Measurements from ENCODE around the gene NEK6. TPM values are rescaled to one million over a fixed set of nuclear protein-coding genes. Genes with fewer than 3 reads are reported as not detected.

NEK6 gene
- total RNA-seq, 1 donor from 2014 or later = 115 TPM

GRCh38 chr9:124331580-124331979 is 73.8 kb downstream of the NEK6 start:
- TF ChIP-seq CTCF (IDR thresholded peaks at IDR 0.05) = no peak
- H3K27ac Mint-ChIP-seq (ENCODE audit: unreplicated experiment) = no peak overlapping the region
- H3K9me3 Mint-ChIP-seq (ENCODE audit: unreplicated experiment) = no peaks in the 10 kb centered on the region
- DNase-seq (ENCODE audit: extremely low spot score, unreplicated experiment) = no peak
- H3K4me3 Mint-ChIP-seq (ENCODE audit: unreplicated experiment) = no peak overlapping the region
- H3K4me1 Mint-ChIP-seq (ENCODE audit: unreplicated experiment) = no peaks in the 10 kb centered on the region
- no peaks in the 10 kb centered on the region for H3K27me3 Mint-ChIP-seq (ENCODE audit: unreplicated experiment)
- peaks cover 46% of the 10 kb centered on the region for H3K36me3 Mint-ChIP-seq (ENCODE audit: unreplicated experiment)

DNA sequence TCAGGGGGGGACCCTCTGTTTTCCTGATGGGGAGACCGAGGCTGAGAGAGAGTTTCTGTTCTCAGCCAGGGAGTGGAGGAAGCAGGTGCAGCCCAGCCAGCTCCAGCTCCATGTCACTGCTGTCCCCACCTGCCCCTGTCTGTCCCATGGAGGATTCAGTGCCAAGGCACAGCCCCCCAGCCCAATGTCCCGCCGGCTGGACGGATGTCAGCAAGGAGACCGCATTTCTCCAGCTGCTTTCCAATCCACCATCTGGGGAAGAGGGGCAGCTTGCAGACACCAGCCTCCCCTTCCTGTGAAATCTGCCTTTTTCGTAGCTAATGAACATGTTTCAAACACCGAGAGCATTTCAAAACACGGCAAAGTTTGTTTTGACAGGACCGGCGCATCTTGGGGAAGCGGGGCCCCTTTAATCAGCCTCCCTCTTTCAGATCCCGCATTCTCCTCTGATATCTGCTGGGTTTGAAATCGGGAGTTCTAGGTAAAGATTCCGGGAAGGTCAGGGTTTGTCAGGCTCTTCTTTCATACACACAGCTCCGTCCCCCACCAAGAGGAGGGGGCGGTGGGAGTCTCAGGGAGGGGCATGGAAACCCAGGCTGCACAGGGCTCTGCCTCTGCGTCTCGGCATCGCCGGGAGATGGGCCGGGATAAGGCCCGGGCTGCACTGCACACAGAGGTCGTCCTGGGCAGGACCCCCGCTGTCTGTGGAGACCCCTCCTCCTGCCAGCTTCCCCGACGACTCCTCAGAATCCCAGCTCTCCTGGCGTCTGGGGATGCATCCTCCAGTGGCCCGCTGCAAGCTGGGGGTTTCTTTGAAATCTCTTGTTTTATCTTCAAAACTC is 74.8 kb downstream of the NEK6 start:
- Mint-ChIP-seq H3K36me3 (ENCODE audit: unreplicated experiment) (peaks cover 52% of the 10 kb centered on the region), H3K4me3 (ENCODE audit: unreplicated experiment) (no peak overlapping the region), H3K9me3 (ENCODE audit: unreplicated experiment) (no peaks in the 10 kb centered on the region), H3K27ac (ENCODE audit: unreplicated experiment) (no peak overlapping the region), H3K4me1 (ENCODE audit: unreplicated experiment) (no peaks in the 10 kb centered on the region), H3K27me3 (ENCODE audit: unreplicated experiment) (no peaks in the 10 kb centered on the region)
- no peak for TF ChIP-seq CTCF (IDR thresholded peaks at IDR 0.05)
- DNase-seq (ENCODE audit: extremely low spot score, unreplicated experiment) = no peak

DNA sequence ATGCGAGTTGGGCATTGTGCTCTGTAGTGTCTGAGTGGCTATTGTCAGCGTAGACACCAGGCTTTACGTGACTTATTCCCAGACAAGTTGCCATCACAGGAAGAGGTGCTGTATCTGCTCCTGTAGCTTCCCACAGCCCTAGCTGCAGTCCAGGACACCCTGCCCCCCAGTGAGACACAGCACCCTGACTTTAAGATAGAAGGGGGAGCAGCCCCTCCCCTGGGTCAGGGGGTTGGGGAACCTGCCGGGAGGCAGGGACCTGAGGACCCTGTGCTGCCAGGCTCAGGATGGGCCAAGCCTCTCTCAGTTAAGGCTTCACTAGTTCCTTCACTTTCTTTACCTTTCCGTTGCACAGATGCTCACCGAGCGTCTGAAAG is 75.4 kb downstream of the NEK6 start:
- Mint-ChIP-seq H3K27me3 (ENCODE audit: unreplicated experiment) (no peaks in the 10 kb centered on the region), H3K9me3 (ENCODE audit: unreplicated experiment) (no peaks in the 10 kb centered on the region), H3K4me3 (ENCODE audit: unreplicated experiment) (no peak overlapping the region), H3K4me1 (ENCODE audit: unreplicated experiment) (no peaks in the 10 kb centered on the region), H3K27ac (ENCODE audit: unreplicated experiment) (no peak overlapping the region), H3K36me3 (ENCODE audit: unreplicated experiment) (peaks cover 56% of the 10 kb centered on the region)
- TF ChIP-seq CTCF (IDR thresholded peaks at IDR 0.05) = no peak
- no peak for DNase-seq (ENCODE audit: extremely low spot score, unreplicated experiment)

DNA sequence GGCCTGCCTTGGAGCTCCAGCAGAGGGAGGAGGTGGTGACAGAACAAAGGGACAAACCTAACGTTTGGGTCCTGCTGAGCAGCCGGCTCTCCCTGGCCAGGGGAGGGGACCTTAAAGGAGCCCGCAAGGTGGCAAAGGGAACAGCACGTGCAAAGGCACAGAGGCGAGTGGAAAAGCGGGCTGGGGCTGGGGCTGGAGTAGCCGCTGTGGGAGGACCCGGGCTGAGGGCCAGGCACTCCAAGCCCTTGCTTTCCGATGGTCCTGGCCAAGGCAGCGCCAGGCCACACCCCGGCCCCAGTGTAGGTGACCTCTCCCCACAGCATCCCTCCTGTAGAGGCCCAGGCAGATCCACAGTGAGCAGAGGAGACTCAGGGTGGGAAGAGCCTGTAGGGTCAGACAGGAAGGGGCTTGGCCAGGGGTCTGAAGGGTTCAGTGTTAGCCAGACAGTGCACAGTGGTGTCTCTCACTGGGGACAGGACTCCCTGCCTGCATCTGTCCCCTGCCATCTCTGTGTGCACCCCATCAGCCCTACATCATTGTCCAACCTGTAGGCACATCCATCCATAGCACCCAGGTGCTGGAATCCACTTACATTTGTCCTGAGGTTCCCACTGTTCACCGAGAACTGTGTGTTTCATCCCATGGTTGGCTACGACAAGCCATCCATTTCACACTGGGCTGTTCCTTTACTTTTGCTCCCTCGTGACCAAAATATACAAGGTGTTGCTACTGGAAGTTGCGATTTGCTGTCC is 77.0 kb downstream of the NEK6 start:
- no peaks in the 10 kb centered on the region for H3K9me3 Mint-ChIP-seq (ENCODE audit: unreplicated experiment)
- no peak overlapping the region for H3K27ac Mint-ChIP-seq (ENCODE audit: unreplicated experiment)
- H3K4me3 Mint-ChIP-seq (ENCODE audit: unreplicated experiment) = no peak overlapping the region
- DNase-seq (ENCODE audit: extremely low spot score, unreplicated experiment) = no peak
- H3K36me3 Mint-ChIP-seq (ENCODE audit: unreplicated experiment) = peaks cover 58% of the 10 kb centered on the region
- no peaks in the 10 kb centered on the region for H3K27me3 Mint-ChIP-seq (ENCODE audit: unreplicated experiment)
- H3K4me1 Mint-ChIP-seq (ENCODE audit: unreplicated experiment) = no peaks in the 10 kb centered on the region
- no peak for TF ChIP-seq CTCF (IDR thresholded peaks at IDR 0.05)

DNA sequence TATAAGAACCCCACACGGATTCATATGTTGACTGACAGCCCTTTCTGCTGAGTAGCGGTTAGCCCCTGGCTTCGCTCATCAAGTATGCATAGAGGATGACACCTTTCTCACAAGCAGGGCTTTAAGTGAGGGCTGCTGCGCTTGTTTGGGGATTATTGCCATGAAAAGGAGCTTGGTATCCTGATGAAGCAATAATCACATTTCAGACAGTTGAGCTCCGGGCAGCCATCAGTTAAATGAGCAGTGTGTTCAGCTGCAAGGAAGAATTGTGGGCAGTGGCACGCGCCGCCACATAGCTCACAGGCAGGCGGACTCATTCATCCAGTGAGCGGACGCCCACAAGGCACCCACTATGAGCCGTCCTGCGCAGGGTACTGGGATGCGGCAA is 77.6 kb downstream of the NEK6 start:
- no peak overlapping the region for H3K4me3 Mint-ChIP-seq (ENCODE audit: unreplicated experiment)
- no peak for TF ChIP-seq CTCF (IDR thresholded peaks at IDR 0.05)
- no peak overlapping the region for H3K27ac Mint-ChIP-seq (ENCODE audit: unreplicated experiment)
- H3K4me1 Mint-ChIP-seq (ENCODE audit: unreplicated experiment) = peaks cover 2% of the 10 kb centered on the region
- no peak for DNase-seq (ENCODE audit: extremely low spot score, unreplicated experiment)
- H3K27me3 Mint-ChIP-seq (ENCODE audit: unreplicated experiment) = no peaks in the 10 kb centered on the region
- peaks cover 54% of the 10 kb centered on the region for H3K36me3 Mint-ChIP-seq (ENCODE audit: unreplicated experiment)
- no peaks in the 10 kb centered on the region for H3K9me3 Mint-ChIP-seq (ENCODE audit: unreplicated experiment)

Data from osteocyte (in vitro differentiated cells).